Measurements from ENCODE around the gene ARHGAP24. TPM values are rescaled to one million over a fixed set of nuclear protein-coding genes. Genes with fewer than 3 reads are reported as not detected.
"Not testable (repeated sequence)": the region's sequence is repeated elsewhere in the genome, so short reads cannot be mapped to it uniquely, and the experiment has no call there.

Gene ARHGAP24
- polyA plus RNA-seq, 12 donors = 39.9 to 68.8 (median 61.9) TPM; not detected in 1

GRCh38 chr4:85514783-85515182 lies 39.8 kb downstream of the ARHGAP24 start:
- no peak for DNase-seq

- no peak for DNase-seq
Measured at GRCh38 chr4:85515701-85516100, 40.8 kb downstream of the ARHGAP24 start.

GRCh38 chr4:85518526-85518925 lies 43.6 kb downstream of the ARHGAP24 start:
- DNase-seq = not testable (repeated sequence)

- DNase-seq = no peak
Measured at GRCh38 chr4:85520765-85521749, 46.1 kb downstream of the ARHGAP24 start.

GRCh38 chr4:85522277-85522676 lies 47.3 kb downstream of the ARHGAP24 start:
- DNase-seq = no peak

GRCh38 chr4:85522836-85523235 lies 47.9 kb downstream of the ARHGAP24 start:
- no peak for DNase-seq

GRCh38 chr4:85527815-85528214 lies 52.9 kb downstream of the ARHGAP24 start:
- no peak for DNase-seq

GRCh38 chr4:85531560-85532341 lies 56.8 kb downstream of the ARHGAP24 start:
- DNase-seq = no peak

- DNase-seq = no peak
Measured at GRCh38 chr4:85534120-85534519, 59.2 kb downstream of the ARHGAP24 start.

GRCh38 chr4:85543832-85544231 lies 68.9 kb downstream of the ARHGAP24 start:
- DNase-seq = no peak

GRCh38 chr4:85544751-85545150 lies 69.8 kb downstream of the ARHGAP24 start:
- no peak for DNase-seq

GRCh38 chr4:85548116-85548515 lies 73.2 kb downstream of the ARHGAP24 start:
- DNase-seq = no peak

- DNase-seq = no peak
Measured at GRCh38 chr4:85548841-85549240, 73.9 kb downstream of the ARHGAP24 start.

GRCh38 chr4:85555206-85555605 lies 80.3 kb downstream of the ARHGAP24 start:
- DNase-seq = no peak

- no peak for DNase-seq
Measured at GRCh38 chr4:85556283-85556682, 81.3 kb downstream of the ARHGAP24 start.

GRCh38 chr4:85557016-85557901 lies 82.3 kb downstream of the ARHGAP24 start:
- no peak for DNase-seq

GRCh38 chr4:85565761-85566480 lies 91.0 kb downstream of the ARHGAP24 start:
- DNase-seq = no peak

GRCh38 chr4:85569730-85570299 lies 94.9 kb downstream of the ARHGAP24 start:
- no peak for DNase-seq

- no peak for DNase-seq
Measured at GRCh38 chr4:85570388-85570787, 95.4 kb downstream of the ARHGAP24 start.

- DNase-seq = no peak
Measured at GRCh38 chr4:85571008-85571407, 96.1 kb downstream of the ARHGAP24 start.

GRCh38 chr4:85573270-85573669 lies 98.3 kb downstream of the ARHGAP24 start:
- no peak for DNase-seq

All from muscle of arm (tissue), 12 donors.